Measurements from ENCODE around the gene MAST4. TPM values are rescaled to one million over a fixed set of nuclear protein-coding genes. Genes with fewer than 3 reads are reported as not detected.

MAST4 gene
- total RNA-seq, 4 donors from 2014 or later: 19.5 to 44.1 (median 24.1) TPM

GRCh38 chr5:66985417-66985816 is 389.2 kb downstream of the MAST4 start:
- Histone ChIP-seq H3K9me3 (no peaks in the 10 kb centered on the region), H3K4me3 (no peak overlapping the region), H3K4me1 (peaks cover 0 to 37% (median 0%) of the 10 kb centered on the region in 4 donors), H3K27me3 (no peaks in the 10 kb centered on the region), H3K36me3 (no peaks in the 10 kb centered on the region), H3K27ac (no peak overlapping the region)
- DNase-seq (ENCODE audit: low spot score in 2 of 2): no peak
- WGBS, 2 donors: 73 to 74% methylated on average over 3 of the region's 3 CpGs
- TF ChIP-seq POLR2A (IDR thresholded peaks at IDR 0.05) (no peak), EP300 (IDR thresholded peaks at IDR 0.05) (no peak)
- TF ChIP-seq, protein P1, sequence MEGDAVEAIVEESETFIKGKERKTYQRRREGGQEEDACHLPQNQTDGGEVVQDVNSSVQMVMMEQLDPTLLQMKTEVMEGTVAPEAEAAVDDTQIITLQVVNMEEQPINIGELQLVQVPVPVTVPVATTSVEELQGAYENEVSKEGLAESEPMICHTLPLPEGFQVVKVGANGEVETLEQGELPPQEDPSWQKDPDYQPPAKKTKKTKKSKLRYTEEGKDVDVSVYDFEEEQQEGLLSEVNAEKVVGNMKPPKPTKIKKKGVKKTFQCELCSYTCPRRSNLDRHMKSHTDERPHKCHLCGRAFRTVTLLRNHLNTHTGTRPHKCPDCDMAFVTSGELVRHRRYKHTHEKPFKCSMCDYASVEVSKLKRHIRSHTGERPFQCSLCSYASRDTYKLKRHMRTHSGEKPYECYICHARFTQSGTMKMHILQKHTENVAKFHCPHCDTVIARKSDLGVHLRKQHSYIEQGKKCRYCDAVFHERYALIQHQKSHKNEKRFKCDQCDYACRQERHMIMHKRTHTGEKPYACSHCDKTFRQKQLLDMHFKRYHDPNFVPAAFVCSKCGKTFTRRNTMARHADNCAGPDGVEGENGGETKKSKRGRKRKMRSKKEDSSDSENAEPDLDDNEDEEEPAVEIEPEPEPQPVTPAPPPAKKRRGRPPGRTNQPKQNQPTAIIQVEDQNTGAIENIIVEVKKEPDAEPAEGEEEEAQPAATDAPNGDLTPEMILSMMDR (IDR thresholded peaks at IDR 0.05): no peak

DNA sequence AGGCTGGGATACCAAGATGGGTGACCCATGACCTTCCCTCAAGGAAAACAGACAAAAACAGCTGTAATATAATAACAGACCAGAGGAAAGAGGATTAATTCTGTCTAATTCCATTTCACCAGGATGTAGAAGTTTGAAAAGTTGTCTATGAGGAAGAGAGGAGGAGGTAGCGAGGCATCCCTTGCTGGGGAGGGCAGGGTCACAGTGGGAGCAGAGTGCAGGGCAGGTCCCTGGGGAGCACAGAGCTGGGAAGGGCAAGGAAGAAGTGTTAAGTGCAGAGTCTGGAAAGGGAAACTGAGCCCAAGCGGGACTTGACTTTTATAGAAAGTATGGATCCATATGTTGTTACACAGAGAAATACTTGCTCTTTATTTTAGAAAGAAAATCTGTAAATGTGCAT is 389.8 kb downstream of the MAST4 start:
- TF ChIP-seq POLR2A (IDR thresholded peaks at IDR 0.05) (no peak), EP300 (IDR thresholded peaks at IDR 0.05) (no peak)
- TF ChIP-seq, protein P1 (IDR thresholded peaks at IDR 0.05): no peak
- Histone ChIP-seq H3K4me1 (peaks cover 0 to 33% (median 0%) of the 10 kb centered on the region in 4 donors), H3K9me3 (no peaks in the 10 kb centered on the region), H3K4me3 (no peak overlapping the region), H3K27me3 (no peaks in the 10 kb centered on the region), H3K36me3 (no peaks in the 10 kb centered on the region), H3K27ac (no peak overlapping the region)
- 73 to 80% methylated on average over 2 of the region's 2 CpGs for WGBS, 2 donors
- no peak for DNase-seq (ENCODE audit: low spot score in 2 of 2)

- H3K27me3 ChIP-seq: no peaks in the 10 kb centered on the region
- WGBS, 2 donors: 87 to 88% methylated on average over 4 of the region's 4 CpGs
- no peaks in the 10 kb centered on the region for H3K9me3 ChIP-seq
- peaks cover 0 to 29% (median 0%) of the 10 kb centered on the region in 4 donors for H3K4me1 ChIP-seq
- no peaks in the 10 kb centered on the region for H3K36me3 ChIP-seq
- TF ChIP-seq, protein P1 (IDR thresholded peaks at IDR 0.05): no peak
- TF ChIP-seq EP300 (IDR thresholded peaks at IDR 0.05) (no peak), POLR2A (IDR thresholded peaks at IDR 0.05) (no peak)
- DNase-seq (ENCODE audit: low spot score in 2 of 2): no peak
- H3K27ac ChIP-seq: no peak overlapping the region
- H3K4me3 ChIP-seq: no peak overlapping the region
Measured at GRCh38 chr5:66986534-66986933, 390.3 kb downstream of the MAST4 start.

DNA sequence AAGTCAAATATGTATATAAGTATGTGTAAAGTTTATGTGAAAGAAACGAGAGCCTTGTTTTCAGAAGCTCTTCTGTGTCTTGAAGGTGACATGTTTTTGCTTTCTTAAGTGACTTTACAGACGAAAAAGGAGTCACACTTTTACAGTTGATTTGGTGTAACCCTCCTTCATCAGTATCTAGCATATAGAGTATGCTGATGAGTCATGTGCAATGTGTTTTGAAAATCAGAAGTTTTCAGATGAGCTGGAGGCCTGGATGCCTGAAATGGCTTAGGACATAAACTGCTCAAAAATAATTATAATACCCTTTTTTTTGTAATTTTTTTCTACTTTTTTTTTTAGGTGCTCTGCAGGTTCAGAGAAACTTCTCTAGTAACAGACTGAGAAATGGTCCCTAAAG is 390.9 kb downstream of the MAST4 start:
- Histone ChIP-seq H3K9me3 (no peaks in the 10 kb centered on the region), H3K4me1 (peaks cover 0 to 23% (median 0%) of the 10 kb centered on the region in 4 donors), H3K4me3 (no peak overlapping the region), H3K27ac (no peak overlapping the region), H3K27me3 (no peaks in the 10 kb centered on the region), H3K36me3 (no peaks in the 10 kb centered on the region)
- DNase-seq (ENCODE audit: low spot score in 2 of 2): no peak
- TF ChIP-seq, protein P1 (IDR thresholded peaks at IDR 0.05): no peak
- no peak for TF ChIP-seq POLR2A (IDR thresholded peaks at IDR 0.05)
- TF ChIP-seq EP300 (IDR thresholded peaks at IDR 0.05): no peak
- 80 to 85% methylated on average over 2 of the region's 2 CpGs for WGBS, 2 donors

GRCh38 chr5:66987540-66987939 is 391.3 kb downstream of the MAST4 start:
- Histone ChIP-seq H3K9me3 (no peaks in the 10 kb centered on the region), H3K27ac (no peak overlapping the region), H3K4me1 (peaks cover 0 to 19% (median 0%) of the 10 kb centered on the region in 4 donors), H3K36me3 (no peaks in the 10 kb centered on the region), H3K4me3 (no peak overlapping the region), H3K27me3 (no peaks in the 10 kb centered on the region)
- no peak for DNase-seq (ENCODE audit: low spot score in 2 of 2)
- WGBS, 2 donors: 68 to 78% methylated on average over 3 of the region's 3 CpGs
- TF ChIP-seq, protein P1 (IDR thresholded peaks at IDR 0.05): no peak
- TF ChIP-seq EP300 (IDR thresholded peaks at IDR 0.05) (no peak), POLR2A (IDR thresholded peaks at IDR 0.05) (no peak)

Data from tibial nerve (tissue), 4 donors.